GM12873 (cell line): ENCODE data around the gene PIGQ.

Source experiments
- TF ChIP-seq, protein P1 (sequence below): IDR thresholded peaks from 2 replicates; pipeline ENCODE4 v1.5.1; 2012; ENCODE audit warnings: low read depth, mild to moderate bottlenecking, moderate library complexity, low read length, control low read depth; ENCODE audit not compliant: insufficient read depth; ENCODE audit errors: missing control alignments

PIGQ gene

DNA sequence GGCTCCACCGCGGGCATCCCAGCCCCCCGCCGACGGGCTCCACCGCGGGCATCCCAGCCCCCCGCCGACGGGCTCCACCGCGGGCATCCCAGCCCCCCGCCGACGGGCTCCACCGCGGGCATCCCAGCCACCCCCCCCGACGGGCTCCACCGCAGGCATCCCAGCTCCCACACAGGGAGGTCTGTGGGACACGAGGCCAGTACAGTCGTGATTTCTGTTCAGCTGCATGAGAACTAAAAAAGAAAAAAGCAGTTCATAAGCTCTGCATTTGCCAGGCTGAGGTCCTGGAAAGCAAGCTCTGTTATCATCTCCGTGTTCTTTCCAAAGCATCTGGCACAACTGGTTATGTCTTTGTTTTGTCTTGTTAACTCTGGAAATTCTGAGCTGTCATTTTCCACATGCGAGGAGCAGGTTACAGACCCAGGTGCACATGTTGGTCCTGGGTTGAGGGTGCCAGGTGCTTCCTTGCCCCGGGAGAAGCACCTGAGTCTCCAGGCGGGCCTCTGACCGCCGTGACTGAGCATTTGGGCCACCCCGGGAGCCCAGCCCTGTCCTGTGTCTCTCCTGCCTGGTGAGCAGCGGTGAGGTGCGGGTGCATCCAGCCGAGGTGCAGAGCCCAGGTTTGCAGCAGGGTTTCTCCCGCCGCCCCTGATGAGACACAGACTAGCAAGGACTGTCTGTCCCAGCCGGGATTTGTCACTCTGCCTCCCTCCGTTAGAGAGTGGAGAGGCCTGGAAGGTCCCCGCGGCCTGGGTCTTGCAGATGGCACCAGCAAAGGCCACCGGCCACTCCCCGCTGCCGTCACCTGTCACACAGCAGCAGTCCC lies 51.1 kb downstream of the PIGQ start:
- TF ChIP-seq, protein P1, sequence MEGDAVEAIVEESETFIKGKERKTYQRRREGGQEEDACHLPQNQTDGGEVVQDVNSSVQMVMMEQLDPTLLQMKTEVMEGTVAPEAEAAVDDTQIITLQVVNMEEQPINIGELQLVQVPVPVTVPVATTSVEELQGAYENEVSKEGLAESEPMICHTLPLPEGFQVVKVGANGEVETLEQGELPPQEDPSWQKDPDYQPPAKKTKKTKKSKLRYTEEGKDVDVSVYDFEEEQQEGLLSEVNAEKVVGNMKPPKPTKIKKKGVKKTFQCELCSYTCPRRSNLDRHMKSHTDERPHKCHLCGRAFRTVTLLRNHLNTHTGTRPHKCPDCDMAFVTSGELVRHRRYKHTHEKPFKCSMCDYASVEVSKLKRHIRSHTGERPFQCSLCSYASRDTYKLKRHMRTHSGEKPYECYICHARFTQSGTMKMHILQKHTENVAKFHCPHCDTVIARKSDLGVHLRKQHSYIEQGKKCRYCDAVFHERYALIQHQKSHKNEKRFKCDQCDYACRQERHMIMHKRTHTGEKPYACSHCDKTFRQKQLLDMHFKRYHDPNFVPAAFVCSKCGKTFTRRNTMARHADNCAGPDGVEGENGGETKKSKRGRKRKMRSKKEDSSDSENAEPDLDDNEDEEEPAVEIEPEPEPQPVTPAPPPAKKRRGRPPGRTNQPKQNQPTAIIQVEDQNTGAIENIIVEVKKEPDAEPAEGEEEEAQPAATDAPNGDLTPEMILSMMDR: no peak

DNA sequence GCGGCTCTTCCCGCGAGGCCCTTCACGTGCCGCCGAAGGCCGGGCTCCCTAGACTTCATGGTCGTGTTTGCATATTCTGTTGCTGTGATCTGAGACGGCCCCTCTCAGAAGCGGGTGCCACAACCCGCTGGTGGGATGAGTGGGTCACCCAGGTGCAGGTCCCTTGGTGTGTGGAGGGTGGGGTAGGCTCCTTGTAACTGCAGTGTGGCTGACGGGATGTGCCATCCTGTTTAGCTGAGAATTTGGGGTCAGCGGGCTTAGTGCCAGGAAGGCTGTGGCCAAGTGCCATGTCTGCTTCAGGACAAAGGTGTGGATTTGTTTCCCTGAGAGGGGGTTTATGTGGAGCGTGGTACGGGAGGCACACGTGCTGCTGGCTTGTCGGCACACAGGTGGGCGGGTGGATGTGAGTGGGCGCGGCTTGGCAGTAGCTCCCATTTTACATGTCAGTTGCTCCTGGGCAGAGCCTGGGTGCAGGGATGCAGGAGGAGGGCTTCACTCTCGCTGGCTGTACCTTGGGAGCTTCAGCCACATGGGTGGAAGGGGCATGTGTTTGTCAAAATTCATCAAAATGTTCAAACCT lies 51.8 kb downstream of the PIGQ start:
- TF ChIP-seq, protein P1: no peak

DNA sequence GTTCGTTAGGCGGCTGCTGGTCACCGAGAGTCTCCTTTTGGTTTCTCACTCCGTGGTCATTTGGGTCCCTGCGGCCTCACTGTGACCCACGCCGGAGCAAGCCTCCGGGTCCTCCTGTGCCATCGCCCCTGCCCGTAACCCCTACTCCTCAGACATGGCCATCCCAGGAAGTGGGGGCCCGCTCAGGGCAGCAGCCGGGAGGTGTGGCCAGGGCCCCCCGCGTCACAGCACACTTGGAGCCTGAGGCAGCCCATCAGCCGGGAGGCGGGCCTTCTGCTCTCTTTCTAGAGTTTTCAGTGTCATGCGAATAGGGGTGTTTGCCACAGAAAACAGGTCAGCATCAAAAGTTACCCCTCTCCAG lies 53.1 kb downstream of the PIGQ start:
- TF ChIP-seq, protein P1: no peak

DNA sequence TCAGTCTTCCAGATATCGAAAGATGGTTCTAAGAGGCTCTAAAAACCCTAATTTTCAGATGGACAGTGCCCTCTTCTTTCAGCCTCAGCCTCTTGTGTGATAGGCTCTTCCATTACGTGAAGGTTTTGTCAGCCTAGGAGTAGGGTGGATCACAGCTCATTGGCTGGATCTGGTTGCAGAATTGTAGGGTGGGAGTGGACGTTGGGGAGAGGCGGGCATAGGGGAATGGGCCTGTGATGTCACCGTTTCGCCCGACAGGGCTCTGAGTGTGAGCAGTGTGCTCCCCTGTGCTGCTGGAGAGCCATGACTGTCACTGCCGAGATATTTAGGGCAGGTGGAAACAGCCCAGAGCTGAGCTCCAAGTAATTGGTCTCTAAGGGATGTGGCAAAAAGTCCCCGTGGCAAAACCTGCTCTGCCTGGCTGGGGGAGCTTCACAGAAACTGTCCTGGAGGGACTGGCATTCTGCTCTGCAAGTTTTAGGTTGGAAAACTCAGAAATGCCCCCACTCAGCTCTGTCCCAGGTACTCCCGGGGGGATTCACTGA lies 54.8 kb downstream of the PIGQ start:
- TF ChIP-seq, protein P1: no peak

DNA sequence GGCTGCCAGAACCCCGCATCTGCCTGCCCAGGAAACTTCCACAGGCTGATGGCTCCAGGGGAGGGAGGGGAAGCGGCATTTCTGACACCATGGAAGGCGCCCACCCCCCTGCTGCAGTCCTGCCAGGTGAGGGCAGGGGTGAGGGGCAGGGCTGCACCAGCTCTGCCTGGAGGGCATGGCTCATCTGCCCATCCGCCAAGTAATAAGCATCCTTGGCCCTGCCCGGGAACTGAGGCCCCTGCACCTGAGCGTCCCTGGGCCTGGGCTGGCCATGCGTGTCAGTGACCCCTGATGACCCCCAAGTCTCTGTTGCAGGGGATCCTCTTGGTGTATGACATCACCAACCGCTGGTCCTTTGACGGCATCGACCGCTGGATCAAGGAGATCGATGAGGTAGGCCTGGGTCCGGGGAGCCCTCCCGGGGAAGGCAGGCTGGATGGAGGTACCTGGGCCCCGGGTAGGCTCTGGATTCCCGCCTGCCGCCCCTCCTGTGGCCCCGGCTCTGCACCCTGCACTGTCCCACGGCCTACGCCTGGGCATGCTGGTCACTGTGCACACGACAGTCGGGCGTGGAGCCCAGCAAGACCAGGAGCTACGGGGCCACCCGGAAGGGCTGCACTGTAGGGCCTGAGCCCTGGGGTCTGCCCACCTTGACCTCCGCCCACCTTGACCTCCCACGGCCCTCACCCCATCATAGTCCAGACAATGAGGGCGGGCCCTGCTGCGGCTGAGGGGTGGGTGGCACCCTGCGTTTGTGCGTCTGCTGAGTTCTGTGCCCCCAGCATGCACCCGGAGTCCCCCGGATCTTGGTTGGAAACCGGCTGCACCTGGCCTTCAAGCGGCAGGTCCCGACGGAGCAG lies 55.6 kb downstream of the PIGQ start:
- TF ChIP-seq, protein P1: no peak

DNA sequence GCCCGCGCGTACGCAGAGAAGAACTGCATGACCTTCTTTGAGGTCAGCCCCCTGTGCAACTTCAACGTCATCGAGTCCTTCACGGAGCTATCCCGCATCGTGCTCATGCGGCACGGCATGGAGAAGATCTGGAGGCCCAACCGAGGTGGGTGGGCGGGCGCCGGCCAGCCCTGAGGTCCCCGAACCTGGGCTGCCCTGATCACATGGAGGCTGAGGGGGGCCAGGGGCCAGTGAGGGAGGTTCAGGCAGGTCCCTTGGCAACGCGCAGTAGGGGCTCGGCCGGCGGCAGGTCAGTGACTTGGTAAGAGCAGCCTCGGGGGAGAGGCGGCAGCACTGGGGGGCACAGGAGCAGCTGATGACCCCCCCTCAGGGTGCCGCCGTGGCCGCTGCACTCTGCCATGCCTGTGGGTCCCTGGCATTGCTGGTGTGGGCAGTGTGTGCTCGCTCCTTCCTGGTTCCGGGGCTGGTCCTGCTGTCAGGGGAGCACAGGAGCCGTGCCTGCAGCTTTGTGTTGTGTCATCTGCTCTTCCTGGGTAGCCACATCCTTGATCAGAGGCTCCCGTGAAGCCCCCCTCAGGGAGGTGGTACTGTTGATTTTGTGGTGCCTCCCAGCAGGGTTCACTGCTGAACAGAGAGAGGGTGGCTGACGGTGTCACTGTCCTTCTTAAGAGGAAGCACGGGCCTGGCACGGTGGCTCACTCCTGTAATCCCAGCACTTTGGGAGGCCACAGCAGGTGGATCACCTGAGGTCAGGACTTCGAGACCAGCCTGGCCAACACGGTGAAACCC lies 56.4 kb downstream of the PIGQ start:
- TF ChIP-seq, protein P1: no peak
